NCI-H524 (cell line): ENCODE measurements around the gene NES.

Experiments used
- DNase-seq, 2 experiments: peaks; one replicate each; lab custom pipeline; 2025; lab: John Stamatoyannopoulos, UW

NES gene

GRCh38 chr1:156676820-156677615, at the start of gene NES:
TSS of gene NES (minus strand) at chr1:156677407. CDS start at chr1:156677264, 143 bp downstream.
- peak in 1 of 2 experiments; percentile 35 for DNase-seq

GRCh38 chr1:156726549-156727226, 49.5 kb upstream of the NES start:
- peak; percentile 41 to 65 for DNase-seq

- DNase-seq: peak; percentile 53 to 82
Observed at GRCh38 chr1:156725683-156726280, 48.6 kb upstream of the NES start.

GRCh38 chr1:156721535-156721934, 44.3 kb upstream of the NES start:
- no peak for DNase-seq

GRCh38 chr1:156721131-156721530, 43.9 kb upstream of the NES start:
- DNase-seq: no peak

GRCh38 chr1:156717351-156717750, 40.1 kb upstream of the NES start:
- DNase-seq: peak in 1 of 2 experiments; percentile 40

GRCh38 chr1:156714830-156715229, 37.6 kb upstream of the NES start:
- DNase-seq: no peak

GRCh38 chr1:156712626-156713025, 35.4 kb upstream of the NES start:
- DNase-seq: no peak

- DNase-seq: no peak
Observed at GRCh38 chr1:156711011-156711817, 34.0 kb upstream of the NES start.

- peak; percentile 28 to 77 for DNase-seq
Observed at GRCh38 chr1:156709757-156710489, 32.7 kb upstream of the NES start.

GRCh38 chr1:156709031-156709430, 31.8 kb upstream of the NES start:
- no peak for DNase-seq

- DNase-seq: no peak
Observed at GRCh38 chr1:156708218-156708661, 31.0 kb upstream of the NES start.

GRCh38 chr1:156707417-156708217, 30.4 kb upstream of the NES start:
- DNase-seq: peak; percentile 14 to 20

GRCh38 chr1:156706657-156707416, 29.6 kb upstream of the NES start:
- DNase-seq: peak; percentile 67 to 79

GRCh38 chr1:156705918-156706656, 28.9 kb upstream of the NES start:
- DNase-seq: peak; percentile 82 to 86

GRCh38 chr1:156705321-156705917, 28.2 kb upstream of the NES start, which contains the start of gene CRABP2:
TSS of gene CRABP2 (minus strand) at chr1:156705583. CDS start at chr1:156705446, 137 bp downstream.
- DNase-seq: peak; percentile 77 to 82

GRCh38 chr1:156704930-156705320, 27.7 kb upstream of the NES start:
- DNase-seq: no peak

- DNase-seq: no peak
Observed at GRCh38 chr1:156704166-156704711, 27.0 kb upstream of the NES start.
